NCI-H524 treated with DMSO at 0.1 percent for 48 hours (cell line): ENCODE results near the gene UMODL1.

ENCODE experiments used
- DNase-seq: peaks from one replicate; lab custom pipeline; 2025; lab: John Stamatoyannopoulos, UW

Gene UMODL1

DNA sequence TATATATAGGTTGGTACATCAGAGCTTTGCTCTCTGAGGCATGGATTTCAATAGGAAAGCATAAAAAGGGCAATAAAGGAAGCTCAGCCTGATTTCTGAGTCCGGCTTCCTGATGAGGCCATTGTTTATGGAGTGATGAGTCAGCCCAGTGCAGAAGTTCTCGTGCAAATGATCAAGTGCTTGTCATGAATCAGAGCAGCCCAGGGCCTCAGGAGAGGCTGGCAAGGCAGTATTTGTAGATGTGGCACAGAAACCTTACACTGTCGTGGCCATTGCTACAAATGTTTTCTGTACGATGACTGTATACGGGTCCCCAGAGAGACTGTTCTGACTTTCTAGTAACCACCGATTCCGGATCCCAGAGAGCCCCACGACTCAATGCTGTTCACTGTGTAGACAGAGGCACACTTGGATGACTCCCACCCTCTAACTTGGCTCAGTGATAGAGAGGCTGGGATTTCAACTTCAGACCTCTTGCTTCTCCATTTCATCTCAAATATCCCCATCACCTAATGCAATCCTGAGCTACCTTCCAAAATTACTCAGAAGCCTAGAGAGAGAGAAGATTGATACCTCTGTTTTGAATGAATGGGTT lies 26.8 kb downstream of the UMODL1 start:
- no peak for DNase-seq

DNA sequence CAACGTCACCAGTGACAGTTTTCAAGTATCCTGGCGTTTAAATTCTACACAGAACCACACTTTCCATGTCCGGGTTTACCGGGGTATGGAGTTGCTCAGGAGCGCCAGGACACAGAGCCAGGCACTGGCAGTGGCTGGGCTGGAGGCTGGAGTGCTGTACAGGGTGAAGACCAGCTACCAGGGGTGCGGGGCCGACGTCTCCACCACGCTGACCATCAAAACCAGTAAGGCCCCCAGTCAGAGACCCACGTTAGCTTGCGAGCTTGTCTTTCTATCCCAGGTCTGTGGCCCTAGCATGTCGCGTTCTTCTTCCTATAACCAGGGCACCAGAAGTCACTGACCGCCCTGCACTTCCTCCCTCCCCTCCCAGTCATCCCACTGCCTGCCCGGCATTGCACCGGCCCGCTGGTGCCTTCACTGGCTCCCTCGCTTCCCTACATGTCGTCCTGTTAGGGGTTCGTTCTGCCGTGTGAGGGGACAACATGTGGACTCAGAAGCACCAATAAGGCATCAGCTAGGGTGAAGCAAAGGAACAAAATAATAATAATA lies 27.9 kb downstream of the UMODL1 start:
- no peak for DNase-seq

DNA sequence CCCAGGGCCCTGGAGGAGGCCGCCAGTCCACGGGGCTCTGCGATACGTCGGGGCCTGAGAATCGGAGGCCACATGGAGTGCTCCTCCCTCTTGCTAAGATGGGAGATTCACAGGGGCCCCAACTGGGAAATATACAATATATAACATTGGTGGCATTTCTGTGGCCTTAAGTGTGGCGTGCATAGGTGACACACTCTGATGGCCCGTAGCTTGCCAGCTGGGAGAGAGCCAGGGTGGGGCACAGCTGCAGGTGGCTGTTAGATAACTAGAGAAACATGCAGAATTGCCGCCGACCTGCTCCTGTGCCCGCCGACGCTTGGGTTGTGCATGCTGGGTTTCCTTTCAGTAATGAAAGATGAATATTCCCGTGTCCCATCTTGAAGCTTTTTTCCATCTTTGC lies 30.1 kb downstream of the UMODL1 start:
- no peak for DNase-seq

DNA sequence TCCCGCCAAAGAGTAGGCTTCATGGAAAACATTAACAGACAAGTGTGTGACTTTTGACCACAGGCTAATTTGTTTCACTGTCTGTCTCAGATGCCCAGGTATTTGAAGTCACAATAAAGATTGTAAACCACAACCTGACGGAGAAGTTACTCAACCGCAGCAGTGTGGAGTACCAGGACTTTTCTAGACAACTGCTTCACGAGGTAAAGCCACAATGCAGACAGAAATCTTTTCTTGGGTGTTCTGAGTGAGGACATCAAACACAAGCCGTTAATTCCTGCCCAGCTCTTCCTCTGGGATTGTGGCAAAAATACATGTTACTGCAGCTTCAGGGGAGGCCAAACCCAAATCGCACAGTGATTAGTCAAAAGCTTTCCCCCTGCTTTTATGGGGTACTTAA lies 31.0 kb downstream of the UMODL1 start:
- DNase-seq, result no peak

DNA sequence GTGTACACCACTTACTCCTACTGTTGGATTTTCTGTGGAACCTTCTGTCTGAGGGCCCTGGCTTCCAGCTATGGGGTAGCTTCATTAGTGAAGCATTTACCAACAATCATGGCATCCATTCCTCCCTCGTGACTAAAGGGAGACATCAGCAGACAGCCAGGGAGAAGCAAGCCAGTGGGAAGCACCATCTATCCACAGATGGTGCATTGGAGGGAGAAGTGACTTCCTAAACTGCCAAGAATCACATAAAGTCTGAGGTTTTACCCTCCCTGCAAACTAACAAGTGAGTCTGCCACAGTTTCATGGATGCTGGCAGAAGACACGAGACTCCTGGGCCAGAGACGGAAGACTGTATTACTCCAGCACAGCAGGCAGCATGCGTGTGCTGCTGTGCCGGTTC lies 31.4 kb downstream of the UMODL1 start:
- DNase-seq, result no peak

DNA sequence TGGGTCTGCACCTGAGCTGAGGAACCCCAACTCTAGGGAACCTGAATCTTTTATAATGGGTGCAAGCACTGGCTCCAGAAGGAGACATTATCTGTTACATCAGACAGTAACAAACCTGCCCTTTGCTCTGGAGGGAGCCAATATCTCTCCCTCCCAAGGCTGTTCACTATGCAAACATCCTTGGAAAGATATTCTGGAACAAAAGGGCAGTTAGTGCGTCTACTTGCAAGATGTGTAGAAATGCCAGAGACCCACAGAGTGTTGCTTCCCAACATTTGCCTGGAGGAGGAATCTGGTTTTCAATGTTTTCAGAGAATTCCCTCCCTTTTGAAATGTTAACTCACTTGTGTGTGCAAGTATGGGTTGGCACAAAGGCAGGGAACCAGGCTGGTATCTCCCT lies 31.9 kb downstream of the UMODL1 start:
- no peak for DNase-seq

DNA sequence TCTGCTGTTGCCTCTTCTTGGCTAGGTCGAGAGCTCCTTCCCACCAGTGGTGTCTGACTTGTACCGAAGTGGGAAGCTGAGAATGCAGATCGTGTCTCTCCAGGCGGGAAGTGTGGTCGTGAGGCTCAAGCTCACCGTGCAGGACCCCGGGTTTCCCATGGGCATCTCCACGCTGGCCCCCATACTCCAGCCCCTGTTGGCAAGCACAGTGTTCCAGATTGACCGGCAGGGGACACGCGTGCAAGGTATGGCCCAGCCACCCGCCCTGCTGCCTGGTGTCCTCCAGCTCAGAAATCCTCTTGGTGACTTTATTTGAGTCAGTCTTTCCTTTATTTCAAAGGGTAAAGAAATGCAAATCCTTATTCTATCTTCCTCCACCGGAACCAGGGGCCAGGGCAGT lies 32.7 kb downstream of the UMODL1 start:
- DNase-seq, result no peak

DNA sequence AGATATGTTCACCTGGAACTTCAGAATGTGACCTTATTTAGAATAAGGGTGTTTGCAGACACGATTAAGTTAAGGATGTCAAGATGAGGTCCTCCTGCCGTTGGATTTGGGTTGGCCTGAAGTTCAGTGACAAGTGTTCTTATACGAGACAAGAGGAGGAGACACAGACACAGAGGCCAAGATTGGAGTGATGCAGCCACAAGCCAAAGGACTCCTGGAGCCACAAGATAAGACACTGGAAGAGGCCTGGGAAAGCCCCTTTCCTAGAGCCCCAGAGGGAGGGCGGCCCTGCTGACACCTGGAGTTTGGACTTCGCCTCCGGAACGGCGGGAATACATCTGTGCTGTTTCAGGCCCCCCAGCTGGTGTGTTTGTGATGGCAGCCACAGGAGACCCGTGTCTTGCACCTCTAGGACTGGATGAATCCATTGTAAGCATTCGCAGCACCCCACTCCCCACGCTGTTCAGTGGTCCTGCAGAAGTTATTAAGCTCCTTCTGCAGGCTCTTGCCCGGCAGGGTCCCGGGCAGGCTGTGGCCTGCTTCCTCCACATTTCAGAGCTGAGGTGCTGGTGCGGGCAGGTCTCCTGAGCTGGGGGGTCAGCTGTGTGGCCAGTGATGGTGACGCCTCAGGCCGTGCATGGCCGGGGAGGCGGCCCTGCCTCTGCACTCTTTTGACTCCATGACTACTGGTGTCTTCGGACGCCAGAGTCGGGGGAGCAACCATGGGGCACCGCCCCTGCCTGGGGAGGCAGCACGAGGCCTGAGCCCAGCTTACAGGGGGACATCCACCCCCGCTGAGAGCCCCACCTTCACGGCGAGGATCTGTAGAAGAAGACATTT lies 34.6 kb downstream of the UMODL1 start:
- no peak for DNase-seq

DNA sequence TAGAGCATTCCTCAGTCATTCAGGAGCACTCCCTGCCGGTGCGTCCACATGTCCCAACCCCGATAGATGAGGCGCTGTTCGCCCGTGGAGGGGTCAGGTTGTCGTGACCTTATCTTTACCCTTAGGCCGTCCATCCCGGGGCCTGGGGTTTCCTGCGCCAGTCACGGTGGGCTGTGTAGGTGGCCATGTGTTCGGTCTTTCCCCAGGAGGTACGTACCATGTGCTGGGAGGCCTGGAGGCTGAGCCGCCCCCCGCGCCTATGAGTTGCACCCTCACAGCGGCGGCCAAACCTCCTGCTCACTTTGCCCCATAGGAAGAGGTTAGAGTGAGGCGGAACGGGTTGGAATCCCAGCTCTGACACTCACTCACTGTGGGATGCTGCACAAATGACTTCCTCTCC lies 35.3 kb downstream of the UMODL1 start:
- no peak for DNase-seq

DNA sequence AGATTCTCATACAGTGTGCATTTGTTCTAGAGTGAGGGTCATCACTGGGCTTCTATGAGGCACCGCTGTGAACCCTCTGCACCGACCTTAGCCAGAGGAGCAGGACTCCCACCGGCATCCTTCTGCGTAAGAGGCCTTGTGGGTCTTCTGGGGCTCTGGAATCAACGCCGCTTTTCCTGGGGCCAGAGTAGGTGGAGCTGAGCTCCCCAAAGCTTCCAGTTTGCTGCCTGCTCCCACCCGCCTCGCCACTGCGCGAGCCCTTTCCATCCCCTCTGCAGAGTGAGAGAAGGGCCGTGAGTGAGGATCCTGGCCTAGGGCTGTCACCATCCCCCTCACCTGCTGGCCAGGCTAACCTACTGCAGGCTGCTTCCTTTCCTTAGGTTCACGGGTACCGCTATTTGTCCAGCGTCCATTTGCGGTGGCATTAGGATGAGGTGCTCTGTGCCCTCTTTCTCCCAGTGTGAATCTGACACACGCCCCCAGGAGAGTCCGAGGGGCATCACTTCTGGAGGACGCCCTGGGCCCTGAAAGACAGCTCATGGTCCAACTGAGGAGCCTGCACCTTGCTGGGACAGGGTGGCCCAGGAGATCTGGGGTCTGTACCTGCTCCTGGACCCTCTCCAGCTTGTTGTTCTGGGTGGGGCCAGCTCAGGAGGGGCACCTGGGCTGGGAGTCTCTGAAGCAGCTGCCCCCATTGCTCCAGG lies 36.2 kb downstream of the UMODL1 start:
- no peak for DNase-seq

DNA sequence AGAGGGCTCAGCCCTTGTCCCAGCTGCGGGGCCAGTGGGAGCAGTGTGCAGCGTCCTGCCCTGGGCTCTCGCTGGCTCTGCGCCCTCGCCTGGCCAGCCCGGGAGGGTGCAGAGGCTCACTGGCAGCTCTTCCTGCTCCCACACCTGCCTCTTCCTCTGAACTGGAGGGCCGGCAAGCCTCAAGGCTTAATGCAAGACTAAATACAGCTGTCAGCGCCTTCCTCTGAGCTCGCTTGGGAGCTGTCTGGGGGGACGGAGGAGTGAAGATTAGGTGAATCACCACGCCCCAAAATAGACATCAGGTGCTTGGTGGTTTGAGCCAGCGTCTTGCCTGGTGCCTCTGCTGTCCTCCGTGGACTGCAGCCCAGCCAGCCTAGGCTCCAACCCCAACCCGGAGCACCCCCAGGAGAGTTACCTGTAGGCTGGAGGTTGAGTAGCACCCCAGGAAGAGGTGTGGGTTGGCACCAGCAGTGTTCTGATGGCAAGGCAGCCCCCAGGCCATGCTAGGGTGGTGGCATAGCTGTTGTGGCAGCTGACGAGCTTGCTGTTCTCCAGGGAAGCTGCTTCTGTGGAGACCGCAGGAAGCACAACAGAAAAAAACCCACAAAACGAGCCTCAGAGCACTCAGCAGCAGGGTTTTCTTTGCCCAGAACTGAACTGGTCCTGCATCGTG lies 36.9 kb downstream of the UMODL1 start:
- DNase-seq, result peak; percentile 35

DNA sequence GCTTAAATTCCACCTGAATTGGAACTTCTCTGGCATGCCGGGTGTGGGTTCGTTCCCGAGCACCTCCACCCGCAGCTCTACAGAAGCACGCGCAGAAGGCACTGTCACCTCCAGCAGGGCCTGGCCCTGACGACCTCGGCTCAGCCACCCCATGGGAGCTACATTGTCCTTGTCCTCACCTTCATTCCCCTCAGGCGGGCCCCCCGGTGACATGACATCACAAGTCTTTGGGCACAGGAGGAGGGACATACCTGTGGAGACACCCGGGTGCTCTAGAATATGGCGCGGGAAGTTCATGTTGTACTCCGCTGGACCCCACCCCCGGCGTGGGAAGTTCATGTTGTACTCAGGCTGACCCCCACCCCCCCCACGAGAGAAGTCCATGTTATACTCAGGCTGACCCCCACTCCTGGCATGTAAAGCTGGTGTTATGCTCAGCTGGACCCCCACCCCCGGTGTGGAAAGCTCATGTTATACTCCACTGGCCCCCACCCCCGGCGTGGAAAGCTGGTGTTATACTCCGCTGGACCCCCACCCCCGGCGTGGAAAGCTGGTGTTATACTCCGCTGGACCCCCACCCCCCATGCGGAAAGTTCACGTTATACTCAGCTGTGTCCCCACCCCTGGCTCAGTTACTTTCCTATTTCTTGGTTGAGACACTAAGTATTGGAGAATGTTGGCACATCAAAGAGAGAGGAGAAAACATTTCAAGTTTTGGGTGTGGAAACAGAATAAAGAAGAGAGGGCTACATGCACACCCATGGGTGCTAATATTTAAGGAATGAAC lies 37.6 kb downstream of the UMODL1 start:
- no peak for DNase-seq

DNA sequence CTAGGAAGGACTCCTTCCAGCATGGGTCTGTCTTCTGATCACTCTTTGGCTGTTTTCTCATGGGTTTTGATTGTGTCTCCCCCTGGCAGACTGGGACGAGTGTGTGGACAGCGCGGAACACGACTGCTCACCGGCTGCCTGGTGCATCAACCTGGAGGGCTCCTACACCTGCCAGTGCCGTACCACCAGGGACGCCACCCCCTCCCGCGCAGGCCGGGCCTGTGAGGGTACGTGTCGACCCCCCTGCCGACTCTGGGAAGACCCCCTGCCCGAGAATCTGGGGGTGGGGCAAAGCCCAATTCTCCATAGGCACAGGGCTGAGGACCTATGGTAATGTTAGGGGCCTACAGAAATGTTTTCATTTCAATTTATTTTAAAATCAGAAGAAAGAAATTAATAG lies 38.4 kb downstream of the UMODL1 start:
- DNase-seq, result no peak

DNA sequence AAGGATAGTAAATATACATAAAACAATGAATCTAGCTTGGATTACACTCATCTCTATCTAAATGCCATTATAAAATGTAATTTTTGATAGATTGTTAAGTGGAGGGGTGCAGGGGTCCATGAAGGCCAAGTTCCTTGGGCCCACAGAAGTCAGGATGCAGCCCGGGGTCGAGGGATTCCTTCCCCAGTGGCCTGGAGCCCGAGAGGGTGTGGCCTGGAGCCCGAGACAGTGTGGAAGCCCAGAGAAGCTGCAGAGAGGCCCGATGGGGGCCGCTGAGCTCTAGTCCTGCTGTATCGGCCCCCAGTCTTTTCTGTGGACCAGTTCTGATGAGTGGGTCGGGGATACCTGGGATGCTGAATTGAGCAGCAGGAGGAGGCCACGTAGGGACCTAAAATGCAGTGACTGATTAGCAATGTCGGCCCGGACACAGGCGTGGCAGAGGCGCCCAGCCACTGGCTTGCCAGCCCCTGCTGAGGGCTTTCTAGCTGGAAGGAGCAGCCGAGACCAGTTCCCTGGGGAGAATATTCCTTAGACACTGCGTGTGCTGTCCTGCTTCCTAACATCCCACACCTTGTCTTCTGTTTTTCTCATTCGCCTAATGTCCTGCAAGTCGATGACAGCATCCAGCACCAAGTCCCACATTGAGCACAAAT lies 38.9 kb downstream of the UMODL1 start:
- no peak for DNase-seq

DNA sequence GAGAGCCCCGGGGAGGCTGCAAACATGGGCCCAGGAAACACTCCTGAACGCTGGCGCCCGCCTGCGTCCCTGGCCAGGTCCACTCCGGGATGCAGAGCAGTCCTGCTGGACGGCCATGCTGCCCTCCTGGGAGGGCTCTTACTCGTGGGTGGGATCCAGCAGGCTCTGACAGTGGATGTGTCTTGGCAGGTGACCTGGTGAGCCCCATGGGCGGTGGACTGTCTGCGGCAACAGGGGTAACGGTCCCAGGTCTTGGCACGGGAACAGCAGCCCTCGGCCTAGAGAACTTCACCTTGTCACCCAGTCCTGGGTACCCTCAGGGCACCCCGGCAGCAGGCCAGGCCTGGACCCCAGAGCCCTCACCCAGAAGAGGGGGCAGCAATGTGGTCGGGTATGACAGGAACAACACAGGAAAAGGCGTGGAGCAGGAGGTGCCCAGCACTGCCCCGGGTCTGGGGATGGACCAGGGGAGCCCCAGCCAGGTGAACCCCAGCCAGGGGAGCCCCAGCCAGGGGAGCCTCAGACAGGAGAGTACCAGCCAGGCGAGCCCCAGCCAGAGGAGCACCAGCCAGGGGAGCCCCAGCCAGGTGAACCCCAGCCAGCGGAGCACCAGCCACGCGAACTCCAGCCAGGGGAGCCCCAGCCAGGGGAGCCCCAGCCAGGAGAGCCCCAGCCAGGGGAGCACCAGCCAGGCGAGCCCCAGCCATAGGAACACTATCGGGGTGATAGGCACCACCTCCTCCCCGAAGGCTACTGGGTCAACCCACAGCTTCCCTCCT lies 39.8 kb downstream of the UMODL1 start:
- DNase-seq, result no peak

DNA sequence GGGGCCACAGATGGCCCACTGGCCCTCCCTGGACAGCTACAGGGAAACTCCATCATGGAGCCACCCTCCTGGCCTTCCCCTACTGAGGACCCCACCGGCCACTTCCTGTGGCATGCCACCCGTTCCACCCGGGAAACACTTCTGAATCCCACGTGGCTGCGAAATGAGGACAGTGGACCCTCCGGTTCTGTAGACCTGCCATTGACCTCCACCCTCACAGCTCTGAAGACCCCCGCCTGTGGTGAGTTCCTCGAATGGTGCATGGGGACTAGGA lies 40.3 kb downstream of the UMODL1 start:
- DNase-seq, result no peak

DNA sequence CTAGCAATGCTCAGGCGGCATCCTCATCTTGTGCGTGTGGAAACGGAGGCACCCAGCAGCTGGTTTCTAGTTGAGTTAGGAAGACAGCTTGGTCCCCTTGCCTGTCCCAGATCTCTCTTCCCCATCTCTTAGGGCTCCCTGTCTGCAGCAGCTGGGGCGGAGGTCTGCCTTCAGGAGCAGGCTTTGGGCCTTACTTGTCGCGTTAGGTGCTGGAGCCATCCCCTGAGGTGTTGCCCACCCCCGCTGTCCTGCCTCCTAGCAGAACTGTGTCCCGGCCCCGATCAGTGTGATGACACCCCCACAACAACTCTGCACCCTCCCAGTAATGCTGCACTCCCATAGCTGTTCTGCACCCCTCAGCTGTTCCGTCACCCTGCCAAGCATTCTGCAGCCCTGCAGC lies 40.7 kb downstream of the UMODL1 start:
- no peak for DNase-seq

DNA sequence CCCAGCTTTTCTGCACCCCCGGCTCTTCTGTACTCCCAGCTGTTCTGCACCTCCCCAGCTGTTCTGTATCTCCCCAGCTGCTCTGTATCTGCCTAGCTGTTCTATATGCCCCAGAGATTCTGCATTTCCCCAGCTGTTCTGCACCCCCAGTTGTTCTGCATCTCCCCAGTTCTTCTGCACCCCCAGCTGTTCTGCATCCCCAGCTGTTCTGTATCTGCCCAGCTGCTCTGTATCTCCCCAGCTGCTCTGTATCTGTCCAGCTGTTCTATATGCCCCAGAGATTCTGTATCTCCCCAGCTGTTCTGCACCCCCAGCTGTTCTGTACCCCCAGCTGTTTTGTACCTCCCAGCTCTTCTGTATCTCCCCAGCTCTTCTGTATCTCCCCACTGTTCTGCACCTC lies 41.1 kb downstream of the UMODL1 start:
- DNase-seq, result no peak

DNA sequence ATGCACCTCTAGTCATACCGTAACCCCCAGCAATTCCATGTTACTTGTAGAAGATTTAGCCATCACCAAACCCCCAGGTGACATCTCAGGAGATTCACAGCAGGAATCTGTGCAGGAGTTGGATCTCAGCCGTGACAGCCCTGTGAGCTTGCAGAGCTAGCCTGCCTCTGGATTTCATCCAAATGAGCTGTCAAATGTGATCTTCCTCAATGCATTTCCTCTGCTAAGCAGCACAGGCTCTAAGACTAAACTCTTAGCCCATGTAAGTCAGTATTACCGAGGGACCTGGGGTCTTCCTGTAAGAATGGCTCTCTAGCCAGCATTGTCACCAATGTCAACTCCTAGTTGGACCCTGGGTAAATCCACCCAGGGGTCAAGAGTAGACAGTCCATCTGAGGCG lies 41.7 kb downstream of the UMODL1 start:
- DNase-seq, result no peak

DNA sequence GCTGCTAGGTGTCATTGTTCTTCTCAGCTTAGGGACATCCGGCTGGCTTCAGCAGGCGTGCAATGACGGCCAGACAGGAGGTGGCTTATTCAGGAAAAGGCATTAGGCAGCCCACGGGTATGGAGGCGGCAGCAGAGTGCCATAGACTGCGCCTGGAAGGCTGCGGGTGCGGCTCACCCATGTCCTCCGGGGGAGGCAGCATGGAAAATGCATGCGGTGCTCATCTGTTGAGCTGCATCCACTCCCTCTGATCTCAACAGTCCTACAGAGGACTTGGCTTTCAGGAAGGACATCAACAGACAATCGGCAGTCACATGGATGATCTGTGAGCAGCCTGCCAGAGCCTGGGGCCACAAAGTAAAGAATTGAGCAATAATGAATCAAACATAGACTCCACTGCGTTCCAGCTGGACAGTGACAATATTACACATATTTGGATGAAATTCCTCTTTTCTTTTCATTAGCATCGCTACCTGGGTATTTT lies 42.9 kb downstream of the UMODL1 start:
- no peak for DNase-seq
